Measurements from ENCODE around the gene CYP4A22. TPM values are rescaled to one million over a fixed set of nuclear protein-coding genes. Genes with fewer than 3 reads are reported as not detected.
"Not testable (repeated sequence)": the region's sequence is repeated elsewhere in the genome, so short reads cannot be mapped to it uniquely, and the experiment has no call there.

CYP4A22 gene, protein sequence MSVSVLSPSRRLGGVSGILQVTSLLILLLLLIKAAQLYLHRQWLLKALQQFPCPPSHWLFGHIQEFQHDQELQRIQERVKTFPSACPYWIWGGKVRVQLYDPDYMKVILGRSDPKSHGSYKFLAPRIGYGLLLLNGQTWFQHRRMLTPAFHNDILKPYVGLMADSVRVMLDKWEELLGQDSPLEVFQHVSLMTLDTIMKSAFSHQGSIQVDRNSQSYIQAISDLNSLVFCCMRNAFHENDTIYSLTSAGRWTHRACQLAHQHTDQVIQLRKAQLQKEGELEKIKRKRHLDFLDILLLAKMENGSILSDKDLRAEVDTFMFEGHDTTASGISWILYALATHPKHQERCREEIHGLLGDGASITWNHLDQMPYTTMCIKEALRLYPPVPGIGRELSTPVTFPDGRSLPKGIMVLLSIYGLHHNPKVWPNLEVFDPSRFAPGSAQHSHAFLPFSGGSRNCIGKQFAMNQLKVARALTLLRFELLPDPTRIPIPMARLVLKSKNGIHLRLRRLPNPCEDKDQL
- total RNA-seq: not detected
- long read RNA-seq: 0 reads

DNA sequence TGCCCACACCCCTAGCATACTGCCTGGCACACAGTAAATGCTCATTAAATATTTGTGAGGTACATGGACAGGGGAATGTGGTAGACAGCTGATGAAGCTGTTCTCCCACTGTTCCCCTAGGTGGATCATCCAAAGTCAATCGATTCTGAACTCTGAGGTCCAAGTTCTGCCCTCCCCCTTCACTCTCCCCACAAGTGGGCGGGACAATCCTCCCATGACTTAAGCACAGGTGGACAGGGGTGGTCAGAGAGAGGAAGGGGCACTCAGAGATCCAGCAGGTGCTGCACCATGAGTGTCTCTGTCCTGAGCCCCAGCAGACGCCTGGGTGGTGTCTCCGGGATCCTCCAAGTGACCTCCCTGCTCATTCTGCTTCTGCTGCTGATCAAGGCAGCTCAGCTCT, at the start of gene CYP4A22:
TSS of gene CYP4A22 (plus strand) at position 244 of the 400 bp plus-strand sequence. CDS start at position 289, 45 bp downstream.
- H3K27me3 ChIP-seq: no peaks in the 10 kb centered on the region
- H3K4me3 ChIP-seq: no peak within 1 kb of the TSS
- ATAC-seq (peak; percentile 13), DNase-seq (peak; percentile 50)
- TF ChIP-seq, protein P1, sequence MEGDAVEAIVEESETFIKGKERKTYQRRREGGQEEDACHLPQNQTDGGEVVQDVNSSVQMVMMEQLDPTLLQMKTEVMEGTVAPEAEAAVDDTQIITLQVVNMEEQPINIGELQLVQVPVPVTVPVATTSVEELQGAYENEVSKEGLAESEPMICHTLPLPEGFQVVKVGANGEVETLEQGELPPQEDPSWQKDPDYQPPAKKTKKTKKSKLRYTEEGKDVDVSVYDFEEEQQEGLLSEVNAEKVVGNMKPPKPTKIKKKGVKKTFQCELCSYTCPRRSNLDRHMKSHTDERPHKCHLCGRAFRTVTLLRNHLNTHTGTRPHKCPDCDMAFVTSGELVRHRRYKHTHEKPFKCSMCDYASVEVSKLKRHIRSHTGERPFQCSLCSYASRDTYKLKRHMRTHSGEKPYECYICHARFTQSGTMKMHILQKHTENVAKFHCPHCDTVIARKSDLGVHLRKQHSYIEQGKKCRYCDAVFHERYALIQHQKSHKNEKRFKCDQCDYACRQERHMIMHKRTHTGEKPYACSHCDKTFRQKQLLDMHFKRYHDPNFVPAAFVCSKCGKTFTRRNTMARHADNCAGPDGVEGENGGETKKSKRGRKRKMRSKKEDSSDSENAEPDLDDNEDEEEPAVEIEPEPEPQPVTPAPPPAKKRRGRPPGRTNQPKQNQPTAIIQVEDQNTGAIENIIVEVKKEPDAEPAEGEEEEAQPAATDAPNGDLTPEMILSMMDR (IDR thresholded peaks at IDR 0.05): no peak
- intact Hi-C loops (cut with DNase I): no loop called here
- no peaks in the 10 kb centered on the region for H3K36me3 ChIP-seq
- H3K27ac ChIP-seq: no peak within 1 kb of the TSS
- H3K4me1 ChIP-seq: no peaks in the 10 kb centered on the region
- no peaks in the 10 kb centered on the region for H3K9me3 ChIP-seq

GRCh38 chr1:47089356-47089755, 47.9 kb upstream of the CYP4A22 start:
- H3K27ac ChIP-seq; H3K36me3 ChIP-seq; H3K27me3 ChIP-seq; DNase-seq; H3K4me3 ChIP-seq; H3K9me3 ChIP-seq; H3K4me1 ChIP-seq; intact Hi-C loops (cut with DNase I): not testable (repeated sequence)
- TF ChIP-seq, protein P1 (IDR thresholded peaks at IDR 0.05): peak; percentile 56
- ATAC-seq: peak; percentile 67

DNA sequence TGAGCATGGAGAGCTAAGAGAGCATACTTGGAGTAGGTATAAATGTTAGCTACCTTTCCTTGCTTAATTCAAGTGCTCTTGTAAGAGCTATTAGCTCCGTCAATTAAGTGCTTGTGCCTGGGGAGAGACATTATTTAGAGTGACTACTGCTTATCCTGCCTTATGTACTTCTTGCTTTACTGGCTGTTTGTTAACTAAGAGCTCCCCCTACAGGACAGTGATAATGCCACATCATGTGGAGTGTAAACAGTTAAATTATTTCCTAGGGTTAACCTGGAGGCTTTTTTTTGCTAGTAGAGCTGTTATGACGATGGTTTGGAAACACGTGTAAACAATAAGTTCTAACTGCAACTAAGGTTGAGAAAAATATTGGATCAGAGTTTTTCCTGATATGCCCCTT, 45.8 kb upstream of the CYP4A22 start:
- intact Hi-C loops (cut with DNase I): not testable (repeated sequence)

DNA sequence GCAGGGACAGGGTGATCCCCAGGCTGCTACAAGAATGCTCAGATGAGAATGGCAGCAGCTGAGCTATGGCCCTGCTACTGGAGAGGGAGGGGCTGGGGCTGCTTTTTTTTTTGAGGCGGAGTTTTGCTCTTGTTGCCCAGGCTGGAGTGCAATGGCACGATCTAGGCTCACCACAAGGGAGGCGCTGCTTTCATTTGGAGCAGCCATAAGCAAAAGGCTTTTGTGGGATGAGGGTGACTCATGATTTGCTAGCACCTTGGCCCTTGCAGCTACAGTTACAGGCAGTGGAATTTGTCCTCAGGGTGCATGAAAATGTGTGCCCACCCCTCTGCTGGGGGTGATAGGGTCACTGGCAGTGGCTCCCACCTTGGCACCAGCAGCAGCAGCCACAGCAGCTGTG, 32.4 kb upstream of the CYP4A22 start:
- DNase-seq: no peak
- intact Hi-C loops (cut with DNase I): no loop called here

More for the DNA sequence above, 45.8 kb upstream of the CYP4A22 start:
- TF ChIP-seq, protein P1 (IDR thresholded peaks at IDR 0.05): peak; percentile 35
- H3K27me3 ChIP-seq, H3K27ac ChIP-seq, H3K36me3 ChIP-seq, H3K4me1 ChIP-seq, H3K4me3 ChIP-seq, DNase-seq, H3K9me3 ChIP-seq: not testable (repeated sequence)
- peak; percentile 42 for ATAC-seq

GRCh38 chr1:47106792-47107191, 30.4 kb upstream of the CYP4A22 start:
- ATAC-seq (no peak), DNase-seq (no peak)
- intact Hi-C loops (cut with DNase I): no loop called here
- no peaks in the 10 kb centered on the region for H3K4me1 ChIP-seq
- no peak overlapping the region for H3K4me3 ChIP-seq
- H3K27ac ChIP-seq: no peak overlapping the region
- no peaks in the 10 kb centered on the region for H3K27me3 ChIP-seq
- peaks cover 12% of the 10 kb centered on the region for H3K9me3 ChIP-seq
- TF ChIP-seq, protein P1 (IDR thresholded peaks at IDR 0.05): no peak
- H3K36me3 ChIP-seq: no peaks in the 10 kb centered on the region

More for the DNA sequence above, 32.4 kb upstream of the CYP4A22 start:
- no peak for ATAC-seq
- H3K4me3 ChIP-seq: no peak overlapping the region
- H3K9me3 ChIP-seq: peaks cover 12% of the 10 kb centered on the region
- TF ChIP-seq, protein P1 (IDR thresholded peaks at IDR 0.05): no peak
- no peak overlapping the region for H3K27ac ChIP-seq
- H3K27me3 ChIP-seq: no peaks in the 10 kb centered on the region
- H3K36me3 ChIP-seq: no peaks in the 10 kb centered on the region
- no peaks in the 10 kb centered on the region for H3K4me1 ChIP-seq

- H3K27me3 ChIP-seq; H3K4me3 ChIP-seq; DNase-seq; H3K27ac ChIP-seq; H3K36me3 ChIP-seq; intact Hi-C loops (cut with DNase I); H3K9me3 ChIP-seq; H3K4me1 ChIP-seq: not testable (repeated sequence)
- ATAC-seq: peak; percentile 99
Measured at GRCh38 chr1:47107851-47108574, 29.2 kb upstream of the CYP4A22 start.

- intact Hi-C loops (cut with DNase I); ATAC-seq; DNase-seq; H3K27me3 ChIP-seq; H3K36me3 ChIP-seq; H3K4me1 ChIP-seq; H3K4me3 ChIP-seq; H3K27ac ChIP-seq; H3K9me3 ChIP-seq: not testable (repeated sequence)
Measured at GRCh38 chr1:47109482-47109881, 27.8 kb upstream of the CYP4A22 start.
